Activated CD4-positive, alpha-beta T cell treated with anti-CD3 and anti-CD28 coated beads, Interleukin-2, amount 10 ng/mL, durations not matched to agents 7 days and 5 days (primary cell): ENCODE results near the gene RAD9B. TPM values are rescaled to one million over a fixed set of nuclear protein-coding genes. Genes with fewer than 3 reads are reported as not detected.
A peak's percentile ranks its signal among the peaks of the same experiment; 100 is the strongest.
"Not testable (repeated sequence)": the region's sequence is repeated elsewhere in the genome, so short reads cannot be mapped to it uniquely, and the experiment has no call there.

Experiments used
- CTCF ChIA-PET: fragments of 350-600 bp; sonication (Branson Sonifier 250); formaldehyde crosslinking; loops from one replicate; lab custom pipeline; 2021; ENCODE audit warnings: antibody characterized with exemption; lab: Charles Lee
- POLR2A ChIA-PET: fragments of 350-600 bp; sonication (Branson Sonifier 250); formaldehyde crosslinking; loops from one replicate; lab custom pipeline; 2021; ENCODE audit warnings: antibody characterized with exemption; lab: Charles Lee
- DNase-seq: peaks from one replicate; pipeline ENCODE4 v3.0.0-alpha.2; 2020
- H3K27ac Mint-ChIP-seq: one replicate; pipeline ENCODE4 v1.8.0; 2021; ENCODE audit warnings: mild to moderate bottlenecking, moderate library complexity, mixed read lengths
- H3K27me3 Mint-ChIP-seq: one replicate; pipeline ENCODE4 v1.8.0; 2021; ENCODE audit warnings: mixed read lengths
- H3K36me3 Mint-ChIP-seq: one replicate; pipeline ENCODE4 v1.8.0; 2021; ENCODE audit warnings: low read depth, mixed read lengths
- H3K4me1 Mint-ChIP-seq: one replicate; pipeline ENCODE4 v1.8.0; 2021; ENCODE audit warnings: mixed read lengths
- H3K4me3 Mint-ChIP-seq: one replicate; pipeline ENCODE4 v1.8.0; 2021; ENCODE audit warnings: mild to moderate bottlenecking, moderate library complexity, mixed read lengths
- H3K9me3 Mint-ChIP-seq: one replicate; pipeline ENCODE4 v1.8.0; 2021; ENCODE audit warnings: mixed read lengths
- total RNA-seq, 2 experiments: library from RNA; stranded (reverse); gene quantifications; one replicate each; pipeline ENCODE4 v1.2.3, GENCODE V29; 2021

RAD9B gene
- total RNA-seq, 2 experiments from 2014 or later, result 0.87 to 0.99 TPM

DNA sequence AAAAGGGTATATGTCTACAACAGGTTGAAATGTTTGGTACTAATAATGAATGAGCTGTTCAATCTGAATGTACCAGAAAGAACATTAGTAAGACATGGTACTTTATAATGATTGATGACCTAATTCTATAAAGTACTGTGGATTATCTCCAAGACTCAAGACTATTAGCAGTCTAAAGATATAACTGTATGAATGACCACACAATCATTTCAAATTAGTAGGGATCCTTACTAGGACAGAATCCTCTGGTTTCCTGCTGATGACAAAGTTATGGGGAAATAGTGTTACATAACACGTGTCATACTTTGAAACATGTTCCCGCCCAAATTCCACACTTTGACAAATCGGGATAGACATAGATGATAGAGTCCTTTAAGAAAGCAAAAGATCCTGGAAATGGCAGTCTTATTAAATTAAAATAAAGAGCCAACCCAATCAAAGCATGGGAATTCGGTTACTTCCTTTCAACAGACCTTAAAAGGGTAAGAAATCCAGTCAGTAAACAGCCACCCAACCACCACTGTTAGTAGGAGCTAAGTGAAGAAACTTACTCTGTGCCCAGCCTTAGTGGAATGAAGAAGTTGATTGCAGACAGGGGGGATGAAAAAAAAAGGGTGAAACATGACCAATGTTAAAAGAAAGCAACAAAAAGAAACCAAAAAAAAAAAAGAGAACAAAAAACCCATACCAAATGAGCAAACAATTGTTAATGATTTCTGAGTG lies 3.0 kb upstream of the RAD9B start:
- ChIA-PET CTCF (interaction anchor here (0.6 to 1.2 kb wide), 3 partner anchors 9 to 767 kb away, joined by 3 to 5 read pairs (median 4); no protein-coding TSS in a partner anchor), POLR2A (no interaction called here)
- Mint-ChIP-seq H3K27me3 (no peaks in the 10 kb centered on the region), H3K4me1 (peaks cover 45% of the 10 kb centered on the region), H3K9me3 (peaks cover 4% of the 10 kb centered on the region), H3K4me3 (peak overlapping the region; percentile 12), H3K27ac (peak overlapping the region; percentile 25), H3K36me3 (peaks cover 50% of the 10 kb centered on the region)
- DNase-seq, result no peak

DNA sequence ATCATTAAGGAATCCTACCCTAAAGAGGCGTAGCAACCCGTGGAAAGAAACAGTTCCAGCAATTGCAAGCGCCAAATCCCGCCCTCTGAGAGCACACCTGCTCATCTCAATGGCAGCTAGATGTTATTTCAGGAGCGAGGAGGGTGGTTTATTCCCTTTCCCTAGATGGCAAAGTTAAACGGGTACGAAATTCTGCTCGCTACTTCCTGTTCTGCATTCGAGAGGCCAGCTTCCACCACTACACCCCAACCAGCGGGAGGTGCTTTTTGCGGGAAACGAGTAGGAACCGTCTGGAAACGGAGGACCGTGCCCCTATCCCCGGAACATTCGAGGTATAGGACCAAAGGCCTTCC lies 756 bp upstream of the RAD9B start:
- Mint-ChIP-seq H3K4me1 (peaks cover 43% of the 10 kb centered on the region), H3K4me3 (peak overlapping the region; percentile 94), H3K27ac (peak overlapping the region; percentile 96), H3K36me3 (peaks cover 35% of the 10 kb centered on the region), H3K27me3 (no peaks in the 10 kb centered on the region), H3K9me3 (peaks cover 4% of the 10 kb centered on the region)
- CTCF ChIA-PET, result interaction anchor here (1.3 to 2.5 kb wide), 5 partner anchors 9 to 52 kb away, joined by 3 to 12 read pairs (median 3); partner anchors contain the start of gene ARPC3
- peak; percentile 46 for DNase-seq
- POLR2A ChIA-PET, result interaction anchor here (0.6 to 1.7 kb wide), 2 partner anchors 32 to 112 kb away, joined by 4 to 7 read pairs; partner anchors contain the start of gene TCTN1

DNA sequence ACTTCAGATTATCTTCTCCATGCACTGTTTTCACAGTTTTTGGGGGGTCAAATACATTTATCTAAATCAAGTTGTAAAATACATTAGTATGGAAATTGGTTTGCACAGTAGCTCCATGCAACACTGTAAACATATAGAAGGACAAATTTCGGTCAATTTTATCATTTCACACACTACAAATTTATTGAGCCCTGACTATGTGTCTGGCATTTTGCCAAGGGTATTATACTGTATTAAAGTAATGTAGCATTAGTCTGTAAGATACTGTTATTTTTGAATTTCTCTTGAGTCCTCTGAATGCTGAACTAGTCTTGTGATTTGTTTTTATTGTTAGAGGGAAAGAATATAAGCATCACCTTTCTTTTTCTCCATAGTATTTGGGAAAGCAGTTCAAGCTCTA lies 1.3 kb downstream of the RAD9B start:
- Mint-ChIP-seq H3K27me3 (no peaks in the 10 kb centered on the region), H3K4me3 (no peak overlapping the region), H3K9me3 (peaks cover 4% of the 10 kb centered on the region), H3K36me3 (peaks cover 35% of the 10 kb centered on the region), H3K27ac (peak overlapping the region; percentile 96), H3K4me1 (peaks cover 39% of the 10 kb centered on the region)
- POLR2A ChIA-PET, result no interaction called here
- no peak for DNase-seq
- CTCF ChIA-PET, result interaction anchor here (1.3 to 2.9 kb wide), 6 partner anchors 10 to 112 kb away, joined by 3 to 10 read pairs (median 5); partner anchors contain the start of genes ARPC3 and TCTN1

DNA sequence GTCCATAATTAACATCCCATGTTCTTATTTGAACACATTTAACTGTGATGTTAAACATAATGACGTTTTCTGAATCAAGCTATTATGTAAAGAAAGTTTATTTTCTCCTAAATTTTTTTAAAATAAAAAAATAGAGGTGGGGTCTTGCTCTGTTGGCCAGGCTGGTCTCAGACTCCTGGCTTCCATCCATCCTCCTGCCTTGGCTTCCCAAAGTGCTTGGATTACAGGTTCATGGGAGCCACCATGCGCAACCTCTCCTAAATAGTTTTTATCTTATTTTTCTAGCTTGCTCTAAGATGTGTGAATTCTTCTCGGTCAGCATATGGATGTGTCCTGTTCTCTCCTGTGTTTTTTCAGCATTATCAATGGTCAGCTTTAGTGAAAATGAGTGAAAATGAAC lies 3.2 kb downstream of the RAD9B start:
- Mint-ChIP-seq H3K4me1 (peaks cover 20% of the 10 kb centered on the region), H3K27ac (no peak overlapping the region), H3K36me3 (peaks cover 23% of the 10 kb centered on the region), H3K27me3 (no peaks in the 10 kb centered on the region), H3K9me3 (peaks cover 4% of the 10 kb centered on the region), H3K4me3 (no peak overlapping the region)
- no peak for DNase-seq
- CTCF ChIA-PET, result interaction anchor here (1.4 to 2.9 kb wide), 2 partner anchors 55 to 74 kb away, joined by 3 to 7 read pairs; partner anchors contain the start of gene ARPC3
- POLR2A ChIA-PET, result no interaction called here

DNA sequence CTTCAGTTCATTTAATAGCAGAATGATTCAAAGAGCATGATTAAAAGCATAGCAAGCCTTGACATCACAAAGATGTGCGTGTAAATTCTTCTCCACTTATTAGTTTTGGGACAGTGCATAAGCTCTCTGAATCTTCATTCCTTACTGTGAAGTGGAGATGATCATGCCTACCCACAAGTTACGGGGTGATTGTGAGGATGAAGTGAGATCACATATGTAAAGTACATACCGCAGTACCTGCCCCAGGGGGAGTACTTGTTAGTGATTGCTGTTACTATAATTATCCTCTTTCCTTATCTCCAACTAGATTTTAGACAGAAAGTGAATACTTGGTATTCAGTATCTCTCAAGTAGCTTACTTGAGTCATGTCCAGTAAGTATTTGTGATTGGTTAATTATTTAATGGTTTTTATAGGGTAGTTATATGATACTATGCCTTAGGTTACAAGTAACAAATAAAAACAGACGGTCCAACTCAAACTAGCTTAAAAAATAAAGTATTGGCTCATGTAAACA lies 6.0 kb downstream of the RAD9B start:
- Mint-ChIP-seq H3K4me3 (no peak overlapping the region), H3K36me3 (peaks cover 6% of the 10 kb centered on the region), H3K27me3 (no peaks in the 10 kb centered on the region), H3K4me1 (peaks cover 4% of the 10 kb centered on the region), H3K9me3 (no peaks in the 10 kb centered on the region), H3K27ac (no peak overlapping the region)
- ChIA-PET CTCF (interaction anchor here (1.2 to 1.6 kb wide), 3 partner anchors 56 to 97 kb away, joined by 4 to 7 read pairs (median 4); no protein-coding TSS in a partner anchor), POLR2A (no interaction called here)
- no peak for DNase-seq

DNA sequence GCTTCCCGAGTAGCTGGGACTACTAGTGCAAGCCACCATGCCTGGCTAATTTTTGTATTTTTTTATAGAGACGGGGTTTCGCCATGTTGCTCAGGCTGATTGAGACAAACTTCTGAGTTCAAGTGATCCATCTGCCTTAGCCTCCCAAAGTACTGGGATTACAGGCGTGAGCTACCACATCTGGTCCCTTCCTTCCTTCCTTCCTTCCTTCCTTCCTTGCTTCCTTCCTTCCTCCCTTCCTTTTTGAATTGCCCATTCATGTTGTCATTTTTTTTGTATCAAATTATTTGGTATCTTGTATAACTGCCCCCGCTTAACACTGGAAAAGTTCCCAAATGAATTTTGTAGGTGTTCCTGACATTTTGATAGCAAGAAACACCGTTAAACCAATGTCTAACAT lies 11.7 kb downstream of the RAD9B start:
- DNase-seq, result no peak
- ChIA-PET CTCF (interaction anchor here (0.5 to 2.7 kb wide), 6 partner anchors 11 to 88 kb away, joined by 3 to 11 read pairs (median 8); partner anchors contain the start of genes FAM216A, RAD9B and VPS29), POLR2A (no interaction called here)
- Mint-ChIP-seq H3K4me1 (no peaks in the 10 kb centered on the region), H3K36me3 (no peaks in the 10 kb centered on the region), H3K27me3 (no peaks in the 10 kb centered on the region), H3K9me3 (no peaks in the 10 kb centered on the region), H3K27ac (no peak overlapping the region), H3K4me3 (no peak overlapping the region)

DNA sequence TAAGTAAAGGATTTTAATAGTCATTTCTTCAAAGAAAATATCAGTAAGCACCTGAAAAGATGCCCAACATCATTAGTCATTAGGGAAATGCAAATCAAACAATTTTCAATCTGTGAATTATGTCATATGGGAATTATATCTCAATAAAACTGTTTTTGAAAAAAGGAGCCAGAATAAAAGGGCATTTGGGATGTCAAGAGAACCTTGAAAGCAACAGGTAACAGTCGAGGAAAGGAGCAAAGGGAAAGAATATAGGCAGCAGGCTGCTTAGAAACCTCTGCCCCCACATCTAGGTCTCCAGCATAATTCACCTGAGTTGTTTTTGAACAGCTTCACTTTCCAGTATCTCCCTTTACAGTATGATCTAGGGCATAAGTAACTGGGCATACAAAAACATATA lies 12.2 kb downstream of the RAD9B start:
- Mint-ChIP-seq H3K27ac (no peak overlapping the region), H3K4me1 (no peaks in the 10 kb centered on the region), H3K9me3 (no peaks in the 10 kb centered on the region), H3K36me3 (no peaks in the 10 kb centered on the region), H3K4me3 (no peak overlapping the region), H3K27me3 (no peaks in the 10 kb centered on the region)
- ChIA-PET CTCF (interaction anchor here (1.7 to 2.7 kb wide), 4 partner anchors 11 to 88 kb away, joined by 8 to 11 read pairs (median 10); partner anchors contain the start of genes FAM216A, RAD9B and VPS29), POLR2A (no interaction called here)
- DNase-seq, result no peak

DNA sequence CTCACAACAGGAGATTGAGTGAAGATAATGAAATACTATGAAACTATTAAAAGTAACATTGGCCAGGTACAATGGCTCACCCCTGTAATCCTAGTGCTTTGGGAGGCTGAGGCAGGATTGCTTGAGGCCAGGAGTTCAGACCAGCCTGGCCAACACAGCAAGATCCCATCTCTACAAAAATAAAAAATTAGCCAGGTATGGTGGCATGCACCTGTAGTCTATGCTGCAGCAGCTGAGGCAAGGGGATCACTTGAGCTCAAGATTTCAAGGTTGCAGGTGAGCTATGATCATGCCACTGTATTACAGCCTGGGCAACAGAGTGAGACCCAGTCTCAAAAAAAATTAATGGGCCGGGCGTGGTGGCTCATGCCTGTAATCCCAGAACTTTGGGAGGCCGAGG lies 14.9 kb downstream of the RAD9B start:
- no peak overlapping the region for H3K4me3 Mint-ChIP-seq
- H3K4me1 Mint-ChIP-seq, result peaks cover 3% of the 10 kb centered on the region
- no peak for DNase-seq
- ChIA-PET CTCF (interaction anchor here (2.2 kb wide), 1 partner anchor 83 kb away, joined by 6 read pairs; no protein-coding TSS in a partner anchor), POLR2A (no interaction called here)
- H3K9me3 Mint-ChIP-seq, result no peaks in the 10 kb centered on the region
- H3K27me3 Mint-ChIP-seq, result no peaks in the 10 kb centered on the region
- H3K27ac Mint-ChIP-seq, result no peak overlapping the region
- H3K36me3 Mint-ChIP-seq, result no peaks in the 10 kb centered on the region

DNA sequence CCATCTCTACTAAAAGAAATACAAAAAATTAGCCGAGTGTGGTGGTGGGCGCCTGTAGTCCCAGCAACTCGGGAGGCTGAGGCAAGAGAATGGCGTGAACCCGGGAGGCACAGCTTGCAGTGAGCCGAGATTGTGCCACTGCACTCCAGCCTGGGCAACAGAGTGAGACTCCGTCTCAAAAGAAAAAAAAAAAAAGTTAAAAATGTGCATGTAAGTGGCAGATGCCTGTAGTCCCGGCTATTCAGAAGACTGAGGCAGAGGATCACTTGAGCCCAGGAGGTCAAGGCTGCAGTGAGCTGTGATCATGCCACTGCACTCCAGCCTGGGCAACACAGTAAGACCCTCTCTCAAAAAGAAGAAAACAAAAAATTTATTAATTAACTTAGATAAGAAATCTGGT lies 15.9 kb downstream of the RAD9B start:
- H3K27ac Mint-ChIP-seq, CTCF ChIA-PET, H3K9me3 Mint-ChIP-seq, POLR2A ChIA-PET, H3K36me3 Mint-ChIP-seq, DNase-seq, H3K4me3 Mint-ChIP-seq, H3K27me3 Mint-ChIP-seq, H3K4me1 Mint-ChIP-seq: not testable (repeated sequence)

DNA sequence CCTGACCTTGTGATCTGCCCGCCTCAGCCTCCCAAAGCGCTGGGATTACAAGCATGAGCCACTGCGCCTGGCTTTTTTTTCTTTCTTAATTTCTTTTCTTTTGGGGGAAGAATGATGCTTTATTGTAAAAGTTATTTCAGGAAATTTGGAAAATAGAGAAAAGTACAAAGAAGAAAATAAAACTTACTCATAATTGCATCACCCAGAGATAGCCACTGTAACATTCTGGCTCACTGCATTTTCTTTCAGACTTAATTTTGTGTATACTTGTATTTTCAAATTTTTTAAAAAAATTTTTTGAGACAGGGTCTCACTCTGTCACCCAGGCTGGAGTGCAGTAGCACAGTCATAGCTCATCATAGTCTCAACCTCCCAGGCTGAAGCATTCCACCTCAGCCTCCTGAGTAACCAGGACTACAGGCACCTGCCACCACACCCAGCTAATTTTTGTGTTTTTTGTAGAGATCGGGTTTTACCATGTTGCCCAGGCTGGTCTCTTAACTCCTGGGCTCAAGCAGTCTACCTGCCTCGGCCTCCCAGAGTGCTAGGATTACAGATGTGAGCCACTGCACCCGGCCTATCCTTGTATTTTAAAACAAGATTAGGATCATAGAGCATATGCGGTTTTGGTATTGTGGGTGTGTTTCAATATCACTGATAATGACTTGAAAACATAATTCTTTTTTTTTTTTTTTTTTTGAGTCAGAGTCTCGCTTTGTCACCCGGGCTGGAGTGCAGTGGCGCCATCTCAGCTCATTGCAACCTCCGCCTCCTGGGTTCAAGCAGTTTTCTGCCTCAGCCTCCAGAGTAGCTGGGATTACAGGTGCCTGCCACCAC lies 19.0 kb downstream of the RAD9B start:
- CTCF ChIA-PET, H3K27me3 Mint-ChIP-seq, H3K4me3 Mint-ChIP-seq, DNase-seq, H3K27ac Mint-ChIP-seq, H3K36me3 Mint-ChIP-seq, H3K9me3 Mint-ChIP-seq, H3K4me1 Mint-ChIP-seq: not testable (repeated sequence)
- POLR2A ChIA-PET, result interaction anchor here (0.5 kb wide), 1 partner anchor 93 kb away, joined by 4 read pairs; the partner anchor contains the start of gene TCTN1

DNA sequence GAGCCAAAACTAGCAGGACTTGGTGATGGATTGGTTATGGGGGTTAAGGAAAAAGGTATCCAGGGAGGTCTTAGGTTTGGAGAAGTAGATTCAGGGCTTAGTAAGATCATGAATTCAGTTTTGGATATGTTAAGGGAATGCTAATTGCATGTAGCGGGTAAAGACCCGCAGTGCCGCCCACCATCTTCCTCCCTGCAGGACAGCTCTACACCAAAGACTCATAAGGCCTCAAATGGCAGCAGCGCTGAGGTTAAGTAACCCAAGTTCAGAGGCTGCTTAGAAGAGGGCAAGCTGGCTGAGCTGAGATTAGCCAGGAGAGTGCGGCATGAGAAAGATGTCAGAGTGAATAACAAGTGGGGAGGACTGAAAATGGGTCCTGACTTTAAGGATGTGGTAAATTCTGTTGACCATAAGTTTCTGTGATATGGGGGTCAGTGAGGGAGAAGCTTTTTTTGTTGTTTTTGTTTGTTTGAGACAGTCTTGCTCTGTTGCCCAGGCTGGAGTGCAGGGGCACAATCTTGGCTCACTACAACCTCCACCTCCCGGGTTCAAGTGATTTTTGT lies 26.2 kb downstream of the RAD9B start:
- H3K9me3 Mint-ChIP-seq, result no peaks in the 10 kb centered on the region
- H3K27ac Mint-ChIP-seq, result no peak overlapping the region
- H3K27me3 Mint-ChIP-seq, result no peaks in the 10 kb centered on the region
- peaks cover 16% of the 10 kb centered on the region for H3K4me1 Mint-ChIP-seq
- no peak overlapping the region for H3K4me3 Mint-ChIP-seq
- H3K36me3 Mint-ChIP-seq, result peaks cover 17% of the 10 kb centered on the region
- CTCF ChIA-PET, result interaction anchor here (0.5 to 2.6 kb wide), 9 partner anchors 9 to 824 kb away, joined by 3 to 9 read pairs (median 3); no protein-coding TSS in a partner anchor
- POLR2A ChIA-PET, result no interaction called here
- no peak for DNase-seq

DNA sequence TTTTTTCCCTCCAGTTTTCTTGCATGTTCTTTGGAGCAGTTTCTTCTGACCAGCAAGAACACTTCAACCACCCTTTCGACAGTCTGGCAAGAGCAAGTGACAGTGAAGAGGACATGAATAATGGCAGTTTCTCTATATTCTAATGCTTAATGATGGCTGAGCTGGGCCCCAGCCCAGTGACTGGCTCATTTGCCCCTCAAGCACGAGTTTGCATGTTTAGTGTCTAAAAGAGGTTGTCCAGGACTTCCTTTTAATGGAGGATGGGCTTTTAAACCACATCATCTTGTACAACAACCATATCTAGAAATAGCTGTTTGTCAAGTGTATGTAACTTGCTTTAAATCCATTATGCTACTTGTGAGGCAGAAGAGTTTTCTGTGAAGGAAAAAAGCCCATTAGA lies 28.4 kb downstream of the RAD9B start:
- no peaks in the 10 kb centered on the region for H3K27me3 Mint-ChIP-seq
- H3K9me3 Mint-ChIP-seq, result no peaks in the 10 kb centered on the region
- POLR2A ChIA-PET, result no interaction called here
- no peak overlapping the region for H3K4me3 Mint-ChIP-seq
- peaks cover 29% of the 10 kb centered on the region for H3K36me3 Mint-ChIP-seq
- no peak for DNase-seq
- peak overlapping the region; percentile 31 for H3K27ac Mint-ChIP-seq
- H3K4me1 Mint-ChIP-seq, result peaks cover 18% of the 10 kb centered on the region
- CTCF ChIA-PET, result interaction anchor here (1.5 kb wide), 1 partner anchor 71 kb away, joined by 4 read pairs; no protein-coding TSS in a partner anchor
